B cell (primary cell): ENCODE data around the gene SMIM14.

Experiments
- EZH2 ChIP-seq: IDR thresholded peaks from 2 replicates; pipeline ENCODE4 v1.6.1; 2012; ENCODE audit warnings: borderline replicate concordance, low read depth, mild to moderate bottlenecking, moderate library complexity, low read length; ENCODE audit not compliant: insufficient read depth, poor library complexity, severe bottlenecking
- TF ChIP-seq, protein P1 (sequence below): fragments of 200-600 bp; IDR thresholded peaks from one replicate; pipeline ENCODE4 v1.8.0; 2022; ENCODE audit warnings: antibody characterized with exemption, mild to moderate bottlenecking

DNA sequence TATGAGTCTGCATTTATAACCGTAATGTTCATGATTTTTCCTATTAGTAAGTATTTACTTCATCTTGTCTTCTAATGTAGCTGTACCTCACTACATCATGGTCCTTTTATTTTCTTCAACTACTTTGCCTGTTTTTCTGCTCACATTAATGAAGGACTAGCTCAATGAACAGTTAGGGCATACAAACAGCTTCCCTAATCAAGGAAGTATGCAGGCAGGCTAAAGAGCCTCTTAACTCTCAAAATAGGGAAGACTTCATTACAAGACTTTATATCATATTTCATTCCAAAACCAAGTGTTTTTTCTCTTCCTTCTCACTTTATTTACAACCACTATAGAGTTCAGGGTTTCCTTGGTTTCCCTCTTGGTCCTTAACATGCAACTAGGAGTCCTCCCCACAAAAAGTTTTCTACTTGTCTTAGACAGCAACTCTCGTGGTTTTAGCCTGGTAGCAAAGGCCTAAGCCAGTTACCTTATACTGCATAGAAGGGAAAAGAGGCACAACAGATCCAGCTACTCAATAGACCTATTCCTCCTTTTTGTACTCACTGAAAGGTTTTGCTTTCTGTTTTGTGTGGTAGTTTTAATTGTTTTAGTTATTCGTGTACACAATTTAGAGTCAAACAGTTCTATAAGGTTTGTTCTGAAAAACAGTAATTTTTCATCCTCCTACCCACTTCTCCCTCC lies 40.8 kb downstream of the SMIM14 start:
- TF ChIP-seq, protein P1, sequence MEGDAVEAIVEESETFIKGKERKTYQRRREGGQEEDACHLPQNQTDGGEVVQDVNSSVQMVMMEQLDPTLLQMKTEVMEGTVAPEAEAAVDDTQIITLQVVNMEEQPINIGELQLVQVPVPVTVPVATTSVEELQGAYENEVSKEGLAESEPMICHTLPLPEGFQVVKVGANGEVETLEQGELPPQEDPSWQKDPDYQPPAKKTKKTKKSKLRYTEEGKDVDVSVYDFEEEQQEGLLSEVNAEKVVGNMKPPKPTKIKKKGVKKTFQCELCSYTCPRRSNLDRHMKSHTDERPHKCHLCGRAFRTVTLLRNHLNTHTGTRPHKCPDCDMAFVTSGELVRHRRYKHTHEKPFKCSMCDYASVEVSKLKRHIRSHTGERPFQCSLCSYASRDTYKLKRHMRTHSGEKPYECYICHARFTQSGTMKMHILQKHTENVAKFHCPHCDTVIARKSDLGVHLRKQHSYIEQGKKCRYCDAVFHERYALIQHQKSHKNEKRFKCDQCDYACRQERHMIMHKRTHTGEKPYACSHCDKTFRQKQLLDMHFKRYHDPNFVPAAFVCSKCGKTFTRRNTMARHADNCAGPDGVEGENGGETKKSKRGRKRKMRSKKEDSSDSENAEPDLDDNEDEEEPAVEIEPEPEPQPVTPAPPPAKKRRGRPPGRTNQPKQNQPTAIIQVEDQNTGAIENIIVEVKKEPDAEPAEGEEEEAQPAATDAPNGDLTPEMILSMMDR: no peak
- TF ChIP-seq EZH2: no peak
